NT2/D1 (cell line): ENCODE data around the gene GLMN.

Source experiments
- DNase-seq: peaks from one replicate; pipeline ENCODE4 v3.0.0-alpha.2; 2011; ENCODE audit warnings: low read depth, low spot score
- H3K27me3 ChIP-seq: 2 replicates; pipeline ENCODE4 v1.6.0; 2011; ENCODE audit warnings: mild to moderate bottlenecking; ENCODE audit not compliant: insufficient read length, insufficient read depth
- H3K36me3 ChIP-seq: 2 replicates; pipeline ENCODE4 v1.6.1; 2011; ENCODE audit warnings: mild to moderate bottlenecking, low read length, mixed read lengths; ENCODE audit not compliant: insufficient read depth, insufficient read length
- H3K4me1 ChIP-seq: 2 replicates; pipeline ENCODE4 v1.5.1; 2011; ENCODE audit not compliant: insufficient read depth, insufficient read length
- H3K4me3 ChIP-seq: 2 replicates; pipeline ENCODE4 v1.5.1; 2011; ENCODE audit warnings: low read depth; ENCODE audit not compliant: insufficient read length
- H3K9ac ChIP-seq: 2 replicates; pipeline ENCODE4 v1.6.0; 2011; ENCODE audit warnings: low read depth; ENCODE audit not compliant: insufficient read length
- H3K9me3 ChIP-seq: 2 replicates; pipeline ENCODE4 v1.5.1; 2011; ENCODE audit warnings: mild to moderate bottlenecking, low read length; ENCODE audit not compliant: insufficient read depth
- SUZ12 ChIP-seq: IDR thresholded peaks from 2 replicates; pipeline ENCODE4 v1.6.1; 2011; ENCODE audit not compliant: insufficient read length, insufficient read depth; ENCODE audit errors: extremely low read depth
- YY1 ChIP-seq: IDR thresholded peaks from 2 replicates; pipeline ENCODE4 v1.6.1; 2011; ENCODE audit not compliant: insufficient read length, insufficient read depth
- ZNF274 ChIP-seq: IDR thresholded peaks from 2 replicates; pipeline ENCODE4 v1.6.1; 2011; ENCODE audit warnings: mild to moderate bottlenecking, low read depth, low read length

Gene GLMN

GRCh38 chr1:92219028-92219427 lies 79.8 kb downstream of the GLMN start:
- Histone ChIP-seq H3K9me3 (no peaks in the 10 kb centered on the region), H3K27me3 (no peaks in the 10 kb centered on the region), H3K4me3 (no peak overlapping the region), H3K4me1 (no peaks in the 10 kb centered on the region), H3K9ac (no peak overlapping the region), H3K36me3 (no peaks in the 10 kb centered on the region)
- no peak for DNase-seq
- TF ChIP-seq ZNF274 (no peak), SUZ12 (no peak), YY1 (no peak)

- no peak overlapping the region for H3K4me3 ChIP-seq
- no peaks in the 10 kb centered on the region for H3K9me3 ChIP-seq
- TF ChIP-seq YY1 (no peak), ZNF274 (no peak), SUZ12 (no peak)
- H3K4me1 ChIP-seq: no peaks in the 10 kb centered on the region
- no peaks in the 10 kb centered on the region for H3K36me3 ChIP-seq
- no peak for DNase-seq
- H3K27me3 ChIP-seq: no peaks in the 10 kb centered on the region
- no peak overlapping the region for H3K9ac ChIP-seq
Observed at GRCh38 chr1:92218559-92218958, 80.2 kb downstream of the GLMN start.

- DNase-seq: no peak
- no peaks in the 10 kb centered on the region for H3K9me3 ChIP-seq
- TF ChIP-seq ZNF274 (no peak), YY1 (no peak), SUZ12 (no peak)
- H3K4me1 ChIP-seq: no peaks in the 10 kb centered on the region
- no peak within 1 kb of the TSS for H3K9ac ChIP-seq
- H3K4me3 ChIP-seq: no peak within 1 kb of the TSS
- H3K36me3 ChIP-seq: no peaks in the 10 kb centered on the region
- H3K27me3 ChIP-seq: no peaks in the 10 kb centered on the region
Observed at GRCh38 chr1:92217721-92218120, 81.1 kb downstream of the GLMN start, which contains the start of gene C1orf146. TSS of gene C1orf146 (plus strand) at chr1:92217915. CDS start at chr1:92231421, 13,506 bp downstream.

GRCh38 chr1:92211166-92211565 lies 87.6 kb downstream of the GLMN start:
- Histone ChIP-seq H3K9me3 (no peaks in the 10 kb centered on the region), H3K4me3 (no peak overlapping the region), H3K4me1 (no peaks in the 10 kb centered on the region), H3K36me3 (no peaks in the 10 kb centered on the region), H3K9ac (no peak overlapping the region), H3K27me3 (no peaks in the 10 kb centered on the region)
- TF ChIP-seq SUZ12: no peak
- TF ChIP-seq ZNF274: no peak
- TF ChIP-seq YY1: no peak
- DNase-seq: no peak

GRCh38 chr1:92210701-92211100 lies 88.1 kb downstream of the GLMN start:
- no peak overlapping the region for H3K9ac ChIP-seq
- H3K9me3 ChIP-seq: no peaks in the 10 kb centered on the region
- H3K27me3 ChIP-seq: no peaks in the 10 kb centered on the region
- H3K36me3 ChIP-seq: no peaks in the 10 kb centered on the region
- no peaks in the 10 kb centered on the region for H3K4me1 ChIP-seq
- H3K4me3 ChIP-seq: no peak overlapping the region
- DNase-seq: no peak
- TF ChIP-seq YY1: no peak
- TF ChIP-seq SUZ12: no peak
- no peak for TF ChIP-seq ZNF274

DNA sequence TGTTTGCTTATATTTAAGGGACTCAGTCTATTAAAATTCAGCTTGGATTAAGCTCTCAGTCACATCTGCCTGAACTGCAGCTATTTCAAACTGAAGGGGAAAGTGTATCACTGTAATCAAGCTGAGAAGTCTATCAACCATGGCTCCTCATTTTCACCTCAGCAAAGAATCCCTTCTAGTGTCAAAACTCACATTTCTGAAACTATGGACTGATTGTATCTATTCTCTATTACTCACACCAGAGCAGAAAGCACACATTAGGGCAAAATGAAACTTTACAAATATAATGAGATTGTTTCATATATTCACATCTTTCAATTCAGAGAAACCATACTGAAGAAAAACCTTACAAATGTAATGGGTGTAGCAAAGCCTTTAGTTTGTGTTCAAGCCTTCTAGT lies 95.7 kb downstream of the GLMN start:
- Histone ChIP-seq H3K9ac (no peak overlapping the region), H3K36me3 (no peaks in the 10 kb centered on the region), H3K27me3 (no peaks in the 10 kb centered on the region), H3K9me3 (no peaks in the 10 kb centered on the region), H3K4me1 (no peaks in the 10 kb centered on the region), H3K4me3 (no peak overlapping the region)
- no peak for DNase-seq
- TF ChIP-seq YY1: no peak
- TF ChIP-seq SUZ12: no peak
- no peak for TF ChIP-seq ZNF274

GRCh38 chr1:92201973-92202372 lies 96.8 kb downstream of the GLMN start:
- no peak overlapping the region for H3K4me3 ChIP-seq

More at GRCh38 chr1:92201973-92202372, 96.8 kb downstream of the GLMN start:
- no peaks in the 10 kb centered on the region for H3K4me1 ChIP-seq
- H3K36me3 ChIP-seq: no peaks in the 10 kb centered on the region
- no peaks in the 10 kb centered on the region for H3K27me3 ChIP-seq
- no peak overlapping the region for H3K9ac ChIP-seq
- TF ChIP-seq SUZ12: no peak
- TF ChIP-seq YY1: no peak
- no peak for TF ChIP-seq ZNF274
- H3K9me3 ChIP-seq: no peaks in the 10 kb centered on the region
- DNase-seq: no peak
